Fibroblast of skin of back (primary cell): ENCODE measurements around the gene MARCKS.
"Not testable (repeated sequence)": the region's sequence is repeated elsewhere in the genome, so short reads cannot be mapped to it uniquely, and the experiment has no call there.

Experiments used
- DNase-seq: peaks from one replicate; pipeline ENCODE4 v3.0.0-alpha.2; 2013

MARCKS gene

GRCh38 chr6:113886512-113886911, 29.4 kb downstream of the MARCKS start:
- DNase-seq = no peak

- DNase-seq = no peak
These were observed 31.3 kb downstream of the MARCKS start for GRCh38 chr6:113888493-113888892.

GRCh38 chr6:113888956-113889630, 31.9 kb downstream of the MARCKS start:
- DNase-seq = no peak

GRCh38 chr6:113893451-113893850, 36.3 kb downstream of the MARCKS start:
- DNase-seq = no peak

GRCh38 chr6:113893866-113894265, 36.7 kb downstream of the MARCKS start:
- peak; percentile 12 for DNase-seq

- peak; percentile 42 for DNase-seq
These were observed 37.8 kb downstream of the MARCKS start for GRCh38 chr6:113894712-113895674.

- no peak for DNase-seq
These were observed 44.3 kb downstream of the MARCKS start for GRCh38 chr6:113901482-113901881.

GRCh38 chr6:113903666-113904330, 46.7 kb downstream of the MARCKS start:
- DNase-seq = peak; percentile 75

GRCh38 chr6:113907102-113907815, 50.1 kb downstream of the MARCKS start:
- no peak for DNase-seq

GRCh38 chr6:113908801-113909200, 51.7 kb downstream of the MARCKS start:
- no peak for DNase-seq

GRCh38 chr6:113909224-113909856, 52.2 kb downstream of the MARCKS start:
- peak; percentile 83 for DNase-seq

GRCh38 chr6:113910285-113910684, 53.1 kb downstream of the MARCKS start:
- not testable (repeated sequence) for DNase-seq
